Activated T-cell treated with anti-CD3 and anti-CD28 coated beads for 48 hours (primary cell): ENCODE data around the gene CUX1.

ENCODE experiments used
- DNase-seq: peaks from one replicate; pipeline ENCODE4 v3.0.0-alpha.2; 2020; ENCODE audit warnings: low read depth

Gene CUX1

DNA sequence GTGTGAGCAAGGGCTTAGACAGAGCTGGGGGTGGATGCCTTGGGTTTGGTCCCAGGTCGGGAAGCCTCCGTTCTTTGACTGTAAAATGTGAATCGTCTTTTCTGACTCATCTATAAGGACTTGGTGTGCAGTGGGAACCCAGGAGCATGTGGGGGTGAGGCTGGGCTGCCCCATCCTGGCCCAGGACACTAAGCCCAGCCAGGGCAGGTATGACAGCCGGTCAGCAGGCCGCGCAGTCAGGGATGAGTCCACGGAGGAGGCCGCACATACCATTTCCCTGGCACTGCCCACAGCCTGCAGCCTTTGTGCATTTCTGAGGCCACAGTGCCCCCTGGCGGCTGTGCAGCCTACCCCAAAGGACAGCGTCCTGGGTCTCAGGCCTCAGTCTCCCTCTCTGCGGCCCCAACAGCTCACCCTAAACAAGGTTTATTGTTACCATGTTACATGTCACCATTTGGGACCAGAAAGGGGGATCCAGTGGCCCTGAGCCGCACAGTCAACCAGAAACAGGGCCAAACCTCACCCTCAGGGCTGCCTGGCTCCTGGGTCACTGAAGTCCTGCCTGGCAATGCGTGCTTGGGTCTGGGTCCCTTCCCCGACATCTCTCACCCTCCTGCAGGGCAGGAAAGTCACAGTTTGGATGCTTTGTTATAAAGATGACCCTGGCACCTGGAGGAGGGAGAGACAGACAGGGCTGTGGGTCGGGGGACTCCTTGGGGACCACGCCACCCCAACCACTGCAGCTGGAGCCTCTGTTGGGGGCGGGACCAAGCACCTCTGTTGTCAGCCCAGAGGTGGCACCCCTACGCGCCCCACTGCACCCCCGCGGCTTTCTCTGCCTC lies 454.9 kb downstream of the CUX1 start:
- peak; percentile 66 for DNase-seq

- no peak for DNase-seq
Measured at GRCh38 chr7:102272917-102273748, 455.7 kb downstream of the CUX1 start.

GRCh38 chr7:102273749-102274712 lies 456.6 kb downstream of the CUX1 start:
- DNase-seq = no peak

DNA sequence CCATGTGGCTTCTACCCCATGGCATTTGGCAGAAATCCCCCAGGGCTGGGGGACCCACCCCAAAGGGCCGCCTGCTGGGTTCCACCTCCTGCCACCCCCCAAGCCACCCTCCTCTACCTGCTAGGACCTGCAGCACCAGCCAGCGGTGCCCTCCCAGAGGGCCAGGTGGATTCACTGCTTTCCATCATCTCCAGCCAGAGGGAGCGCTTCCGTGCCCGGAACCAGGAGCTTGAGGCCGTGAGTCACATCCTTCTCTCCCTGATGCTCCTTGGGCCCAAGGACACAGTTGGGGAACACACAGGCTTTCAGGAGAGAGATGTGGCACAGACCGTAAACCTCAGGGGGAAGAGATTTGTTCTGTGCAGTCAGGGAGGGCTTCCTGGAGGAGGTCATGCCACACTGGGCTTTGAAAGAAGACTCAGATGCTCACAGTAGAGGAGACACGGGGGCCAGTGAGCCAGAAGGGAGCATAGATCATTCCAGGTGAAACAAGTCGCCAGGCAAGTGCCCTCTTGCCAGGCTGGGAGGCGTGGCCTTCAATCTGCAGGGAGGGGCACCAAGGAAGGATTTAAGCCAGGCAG lies 457.8 kb downstream of the CUX1 start:
- DNase-seq = no peak

- no peak for DNase-seq
Measured at GRCh38 chr7:102277901-102278300, 460.5 kb downstream of the CUX1 start.

DNA sequence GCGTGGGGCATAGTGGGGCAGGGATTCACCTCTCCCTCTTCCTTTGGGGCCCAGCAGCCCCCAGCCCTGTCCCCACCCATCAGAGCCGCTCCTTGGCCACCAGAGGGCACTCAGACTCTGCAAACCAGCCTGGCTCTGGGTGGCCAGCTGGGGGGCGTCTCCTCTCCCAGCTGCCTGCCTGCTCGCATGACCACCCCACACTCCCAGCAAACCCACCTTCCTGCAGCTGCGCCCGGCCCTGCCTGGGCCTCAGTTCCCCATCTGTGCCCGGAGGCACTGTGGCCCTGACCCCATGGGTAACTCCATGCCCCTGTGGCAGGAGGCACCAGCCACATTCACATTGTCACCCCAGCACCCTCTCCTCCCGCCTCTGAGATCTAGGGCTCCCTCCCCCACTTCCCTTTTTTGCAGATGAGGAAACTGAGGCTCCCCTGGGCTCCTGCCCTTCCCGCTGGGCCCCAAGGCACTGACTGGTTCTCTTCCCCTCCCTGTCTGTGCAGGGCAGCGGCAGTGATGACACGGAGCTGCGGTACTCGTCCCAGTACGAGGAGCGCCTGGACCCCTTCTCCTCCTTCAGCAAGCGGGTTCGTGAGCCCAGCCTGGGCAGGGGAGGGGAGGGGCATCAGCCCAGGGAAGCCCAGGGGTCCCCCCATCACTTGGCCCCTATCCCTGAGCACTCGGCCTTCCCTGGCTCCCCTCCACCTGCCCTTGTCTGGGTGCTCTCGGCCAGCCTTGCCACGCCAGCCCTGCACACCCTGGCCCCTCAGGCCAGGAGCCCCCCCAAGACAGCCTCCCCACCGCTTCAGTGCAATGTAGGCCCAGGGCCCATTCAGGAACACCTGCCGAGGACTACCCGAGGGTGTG lies 462.3 kb downstream of the CUX1 start:
- peak; percentile 50 for DNase-seq

GRCh38 chr7:102280521-102280920 lies 463.1 kb downstream of the CUX1 start:
- no peak for DNase-seq

DNA sequence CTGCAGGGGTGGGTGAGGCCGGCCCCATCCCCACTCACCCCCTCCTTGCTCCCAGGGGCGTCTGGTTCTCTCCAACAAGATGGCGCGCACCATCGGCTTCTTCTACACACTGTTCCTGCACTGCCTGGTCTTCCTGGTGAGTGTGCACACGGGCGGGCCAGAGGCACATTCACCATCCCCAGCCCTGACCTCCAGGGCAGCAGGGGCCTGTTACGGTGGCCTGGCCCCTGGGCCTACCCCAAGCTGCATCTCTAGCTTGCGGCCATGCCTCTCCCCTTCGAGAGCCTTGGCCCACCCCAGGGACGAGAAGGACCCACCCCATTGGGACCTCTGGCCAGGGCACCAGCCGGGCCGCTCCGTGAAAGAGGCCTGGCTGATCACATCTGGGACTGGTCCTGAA lies 464.4 kb downstream of the CUX1 start:
- no peak for DNase-seq

DNA sequence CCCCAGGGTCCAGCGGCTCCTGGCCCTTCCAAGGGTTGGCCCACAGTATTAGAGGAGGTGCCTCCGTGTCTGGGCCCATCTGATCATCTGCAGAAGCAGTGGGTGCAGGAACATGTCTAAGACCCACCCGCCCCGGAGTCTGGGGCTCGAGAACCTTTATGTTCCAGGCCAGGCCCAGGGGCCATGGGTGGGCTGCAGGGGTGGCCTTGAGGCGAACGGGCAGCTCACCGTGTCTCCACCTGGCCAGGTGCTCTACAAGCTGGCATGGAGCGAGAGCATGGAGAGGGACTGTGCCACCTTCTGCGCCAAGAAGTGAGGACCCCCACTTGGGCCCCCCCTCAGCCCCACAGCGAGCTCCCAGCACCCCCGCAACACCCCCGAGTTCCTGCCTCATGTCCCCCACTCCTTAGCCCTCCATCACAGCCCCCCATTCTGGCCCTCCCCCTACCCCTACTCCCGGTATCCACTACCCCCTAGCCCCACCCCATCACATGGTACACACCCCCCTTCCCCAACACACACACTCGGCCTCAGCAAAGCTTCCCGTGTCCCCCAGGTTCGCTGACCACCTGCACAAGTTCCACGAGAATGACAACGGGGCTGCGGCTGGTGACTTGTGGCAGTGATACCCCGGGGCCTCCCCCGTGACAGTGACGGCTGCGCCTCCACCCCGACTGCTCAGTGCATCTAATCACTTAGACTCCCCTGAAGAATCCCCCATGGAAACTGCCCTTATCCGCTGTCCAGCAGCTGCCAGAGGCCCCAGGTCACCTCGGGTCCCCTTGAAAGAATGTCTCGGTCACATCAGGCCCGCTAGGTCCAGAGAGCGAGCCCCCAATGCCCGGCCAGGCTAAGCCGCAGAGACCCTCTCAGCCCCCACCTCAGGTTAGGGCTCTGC lies 465.3 kb downstream of the CUX1 start:
- DNase-seq = no peak

DNA sequence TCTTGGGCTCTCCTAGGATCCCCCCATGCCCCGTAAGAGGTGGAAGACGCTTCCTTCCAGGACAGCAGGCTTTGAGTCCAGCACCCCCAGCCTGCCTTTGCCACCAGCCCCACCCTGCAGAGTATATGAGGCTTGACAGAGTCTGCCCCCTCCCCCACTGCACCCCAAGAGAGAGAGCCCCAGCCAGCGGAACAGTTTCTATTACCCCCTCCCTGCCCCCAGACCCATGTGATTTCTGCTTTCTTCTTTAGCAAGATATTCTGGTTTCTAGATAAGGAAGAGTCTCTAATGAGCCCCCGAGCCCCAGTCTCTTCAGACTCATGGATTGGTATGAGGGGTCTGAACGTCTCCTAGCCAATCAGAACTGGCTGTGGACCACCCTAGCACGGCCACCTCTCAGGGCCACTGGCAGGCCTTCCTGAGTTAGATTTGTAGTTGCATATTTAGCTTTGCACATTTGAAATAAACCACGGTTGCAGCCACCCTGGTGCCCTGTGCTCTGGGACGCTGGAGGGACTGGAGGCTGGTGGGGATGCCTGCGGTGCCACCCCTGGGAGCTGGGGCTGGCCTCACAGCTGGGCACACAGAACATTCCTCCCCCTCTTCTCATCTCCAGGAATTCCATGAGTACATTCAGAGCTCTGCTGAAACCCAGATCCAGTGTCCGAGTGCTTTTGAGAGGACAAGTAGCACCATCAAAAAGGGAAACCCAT lies 466.2 kb downstream of the CUX1 start:
- no peak for DNase-seq

DNA sequence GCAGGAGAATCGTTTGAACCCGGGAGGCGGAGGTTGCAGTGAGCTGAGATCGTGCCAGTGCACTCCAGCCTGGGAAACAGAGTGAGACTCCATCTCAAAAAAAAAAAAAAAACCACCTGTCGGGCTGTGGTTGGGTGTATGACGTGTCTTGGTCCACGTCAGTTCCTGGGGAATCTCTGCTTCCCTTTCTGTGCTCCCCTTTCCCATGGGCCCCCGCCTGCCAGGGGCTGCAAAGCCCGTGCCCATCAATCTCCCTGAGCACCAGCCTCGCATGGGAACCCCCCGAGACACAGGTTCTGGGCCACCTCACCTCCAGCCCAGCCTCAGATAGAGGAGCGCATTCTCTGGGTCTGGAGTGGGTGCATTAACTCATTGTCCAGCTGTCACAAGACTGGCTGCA lies 467.0 kb downstream of the CUX1 start:
- DNase-seq = no peak

DNA sequence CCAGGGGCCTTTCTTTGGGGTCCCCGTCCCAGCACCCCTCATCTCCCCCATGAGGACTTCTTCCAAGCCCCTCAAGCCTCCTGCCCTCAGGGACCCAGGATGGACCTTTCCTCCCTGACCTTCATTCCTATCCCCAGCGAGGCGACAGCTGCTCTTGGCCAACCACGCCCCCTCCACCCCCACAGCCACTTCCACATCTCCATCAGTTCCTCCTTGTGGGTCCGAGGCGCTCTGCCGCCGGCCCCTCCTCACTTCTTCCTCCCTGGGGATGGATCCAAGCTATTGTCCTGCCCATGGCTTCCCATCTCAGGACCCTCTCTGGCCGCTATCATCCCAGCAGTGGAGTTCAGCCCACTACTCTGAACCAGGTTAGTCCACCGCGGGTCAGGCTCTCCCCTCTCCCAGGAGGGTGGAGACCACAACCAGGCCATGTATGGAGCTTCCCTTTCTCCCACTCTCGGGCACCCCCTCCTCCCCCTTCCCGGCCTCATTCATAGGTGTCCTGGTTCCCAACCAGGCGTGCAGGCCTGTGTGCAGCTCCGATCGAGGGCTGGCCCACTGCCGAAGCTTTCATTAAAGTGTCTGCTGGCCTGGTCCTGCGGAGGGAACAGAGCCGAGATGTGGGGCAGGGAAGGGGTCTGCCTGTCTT lies 467.6 kb downstream of the CUX1 start:
- no peak for DNase-seq

- DNase-seq = no peak
Measured at GRCh38 chr7:102285540-102286236, 468.3 kb downstream of the CUX1 start.

DNA sequence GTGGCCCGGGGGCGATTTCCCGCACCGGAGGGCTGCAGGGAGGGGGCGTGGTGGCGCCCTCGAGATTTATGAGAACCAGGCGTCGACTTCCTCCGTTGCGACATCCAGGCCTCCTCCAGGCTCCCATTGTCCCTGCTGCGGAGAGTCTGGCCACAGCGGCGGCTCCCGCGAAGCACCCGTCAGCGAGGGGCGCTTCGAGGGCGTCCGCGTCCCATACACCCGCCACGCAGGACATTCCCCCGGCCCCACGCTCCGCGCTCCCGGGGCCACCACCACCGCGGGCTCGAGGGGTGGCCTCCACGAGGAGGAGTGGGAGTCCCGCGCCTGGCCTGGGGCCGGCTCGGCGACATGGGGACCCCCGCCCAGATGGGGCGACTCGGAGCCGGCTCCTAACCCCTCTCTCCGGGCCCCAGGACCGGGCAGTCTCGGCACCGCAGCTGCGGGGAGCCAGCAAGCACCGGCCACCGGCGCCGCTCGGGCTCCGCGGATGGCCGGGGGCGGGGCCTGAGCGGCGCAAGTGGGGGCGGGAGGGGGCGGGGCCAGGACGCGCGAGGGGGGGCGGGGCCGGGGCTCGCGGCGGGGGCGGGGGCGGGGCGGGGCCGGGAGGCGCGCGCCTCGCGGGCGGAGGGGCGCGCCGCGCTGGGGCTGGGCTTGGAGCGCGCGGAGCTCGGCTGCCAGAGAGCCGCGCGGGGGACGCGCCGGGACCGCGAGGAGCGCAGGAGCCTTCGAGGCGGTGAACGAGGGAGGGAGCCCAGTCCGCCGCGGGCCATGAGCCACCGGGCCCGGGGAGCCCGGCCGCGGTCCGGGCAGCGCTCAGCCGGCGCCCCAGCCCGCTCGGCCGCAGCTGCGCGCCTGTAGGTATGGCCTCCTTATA lies 469.0 kb downstream of the CUX1 start, which contains the start of gene SH2B2:
Gene SH2B2, plus strand, starts transcription at position 632 of the 874 bp plus-strand sequence. CDS start 13,683 bp downstream, outside the sequence.
- DNase-seq = peak; percentile 39

GRCh38 chr7:102287111-102287980 lies 469.9 kb downstream of the CUX1 start:
- DNase-seq = no peak

GRCh38 chr7:102287981-102288278 lies 470.5 kb downstream of the CUX1 start:
- no peak for DNase-seq
